ENCODE data around the gene CASKIN1. TPM values are rescaled to one million over a fixed set of nuclear protein-coding genes. Genes with fewer than 3 reads are reported as not detected.

The CASKIN1 gene
- total and polyA plus RNA-seq, 8 donors: 0.15 to 0.73 (median 0.37) TPM; not detected in 4

DNA sequence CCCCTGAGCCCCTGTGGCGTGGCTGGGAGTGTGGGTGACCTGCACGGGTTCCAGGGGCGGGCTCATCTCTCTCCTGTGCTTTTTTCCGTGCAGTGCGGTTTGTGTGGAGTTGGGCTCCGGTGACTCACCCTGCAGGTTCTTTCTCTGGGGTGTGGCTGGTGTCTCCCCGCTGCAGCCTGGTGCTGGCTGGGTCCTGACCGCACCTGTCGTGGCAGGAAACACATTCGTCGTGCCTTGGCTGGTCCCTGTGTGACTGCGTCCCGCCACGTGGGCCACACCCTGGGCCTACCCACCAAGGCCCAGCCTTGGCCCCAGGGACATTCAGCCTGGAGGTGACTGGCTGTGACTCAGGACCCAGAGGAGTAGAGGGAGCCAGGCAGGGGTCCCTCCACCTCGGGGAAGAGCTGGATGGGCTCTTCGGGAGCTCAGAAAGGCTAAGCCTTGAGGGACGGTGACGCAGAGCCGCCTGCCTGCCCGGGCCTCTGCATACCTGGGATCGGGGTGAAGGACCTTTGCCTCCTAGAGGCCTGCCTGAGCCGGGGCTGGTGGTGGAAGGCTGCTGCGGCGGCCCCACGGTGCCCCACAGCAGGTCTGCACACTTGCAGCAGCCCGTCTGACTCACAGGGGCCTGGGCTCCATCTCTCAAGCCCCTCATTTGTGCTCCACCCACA, 33.1 kb downstream of the CASKIN1 start:
- peaks cover 42 to 58% (median 57%) of the 10 kb centered on the region in 4 donors for H3K4me1 ChIP-seq
- H3K27me3 ChIP-seq: no peaks in the 10 kb centered on the region
- H3K9me3 ChIP-seq: no peaks in the 10 kb centered on the region
- H3K36me3 ChIP-seq: peaks cover 24 to 37% (median 31%) of the 10 kb centered on the region in 4 donors
- intact Hi-C loops (cut with DNase I; ENCODE audit: low total_unique reads): no loop called here
- H3K27ac ChIP-seq: peak overlapping the region; percentile 54 to 96 (median 77)
- no peak for TF ChIP-seq POLR2A (IDR thresholded peaks at IDR 0.05)
- peak in 2 of 3 donors; percentile 46 to 55 for TF ChIP-seq POLR2AphosphoS5 (IDR thresholded peaks at IDR 0.05)
- 41 to 78% (median 53%) methylated on average over 14 to 26 of the region's 26 CpGs for WGBS, 5 donors
- peak overlapping the region in 1 of 4 donors; percentile 13 for H3K4me3 ChIP-seq
- DNase-seq: peak; percentile 77 to 90

DNA sequence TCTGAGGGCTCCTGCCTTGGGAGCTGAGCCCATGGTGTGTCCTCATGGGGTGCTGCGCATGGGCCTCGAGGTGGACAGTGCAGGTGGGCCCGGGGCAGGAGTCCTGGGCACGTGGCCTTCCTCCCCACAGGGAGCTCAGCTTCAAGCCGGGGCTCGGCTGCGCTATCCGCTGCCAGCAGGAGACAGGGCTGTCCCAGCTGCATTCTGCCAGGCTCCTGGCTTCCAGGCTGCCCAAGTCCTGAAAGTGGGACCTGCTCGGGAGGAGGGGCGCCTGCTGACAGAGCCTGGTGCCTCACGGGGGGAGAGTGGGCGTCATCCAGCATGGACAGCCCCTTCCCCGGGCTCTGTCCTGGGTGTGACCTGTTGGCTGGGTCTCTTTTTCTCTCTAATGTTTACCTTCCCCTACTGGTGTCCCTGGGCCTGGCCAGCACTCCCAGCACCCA, 33.7 kb downstream of the CASKIN1 start:
- H3K27me3 ChIP-seq: no peaks in the 10 kb centered on the region
- H3K4me3 ChIP-seq: peak overlapping the region in 1 of 4 donors; percentile 13
- TF ChIP-seq POLR2AphosphoS5 (IDR thresholded peaks at IDR 0.05): no peak
- no peak for TF ChIP-seq POLR2A (IDR thresholded peaks at IDR 0.05)
- TF ChIP-seq EP300 (IDR thresholded peaks at IDR 0.05): no peak
- TF ChIP-seq, protein P1, sequence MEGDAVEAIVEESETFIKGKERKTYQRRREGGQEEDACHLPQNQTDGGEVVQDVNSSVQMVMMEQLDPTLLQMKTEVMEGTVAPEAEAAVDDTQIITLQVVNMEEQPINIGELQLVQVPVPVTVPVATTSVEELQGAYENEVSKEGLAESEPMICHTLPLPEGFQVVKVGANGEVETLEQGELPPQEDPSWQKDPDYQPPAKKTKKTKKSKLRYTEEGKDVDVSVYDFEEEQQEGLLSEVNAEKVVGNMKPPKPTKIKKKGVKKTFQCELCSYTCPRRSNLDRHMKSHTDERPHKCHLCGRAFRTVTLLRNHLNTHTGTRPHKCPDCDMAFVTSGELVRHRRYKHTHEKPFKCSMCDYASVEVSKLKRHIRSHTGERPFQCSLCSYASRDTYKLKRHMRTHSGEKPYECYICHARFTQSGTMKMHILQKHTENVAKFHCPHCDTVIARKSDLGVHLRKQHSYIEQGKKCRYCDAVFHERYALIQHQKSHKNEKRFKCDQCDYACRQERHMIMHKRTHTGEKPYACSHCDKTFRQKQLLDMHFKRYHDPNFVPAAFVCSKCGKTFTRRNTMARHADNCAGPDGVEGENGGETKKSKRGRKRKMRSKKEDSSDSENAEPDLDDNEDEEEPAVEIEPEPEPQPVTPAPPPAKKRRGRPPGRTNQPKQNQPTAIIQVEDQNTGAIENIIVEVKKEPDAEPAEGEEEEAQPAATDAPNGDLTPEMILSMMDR (IDR thresholded peaks at IDR 0.05): no peak
- WGBS, 5 donors: 53 to 79% (median 58%) methylated on average over 4 to 13 of the region's 13 CpGs
- peak in 1 of 2 donors; percentile 50 for DNase-seq
- H3K27ac ChIP-seq: peak overlapping the region; percentile 54 to 96 (median 77)
- peaks cover 19 to 30% (median 24%) of the 10 kb centered on the region in 4 donors for H3K36me3 ChIP-seq
- intact Hi-C loops (cut with DNase I; ENCODE audit: low total_unique reads): no loop called here
- H3K9me3 ChIP-seq: no peaks in the 10 kb centered on the region
- H3K4me1 ChIP-seq: peaks cover 48 to 65% (median 63%) of the 10 kb centered on the region in 4 donors

DNA sequence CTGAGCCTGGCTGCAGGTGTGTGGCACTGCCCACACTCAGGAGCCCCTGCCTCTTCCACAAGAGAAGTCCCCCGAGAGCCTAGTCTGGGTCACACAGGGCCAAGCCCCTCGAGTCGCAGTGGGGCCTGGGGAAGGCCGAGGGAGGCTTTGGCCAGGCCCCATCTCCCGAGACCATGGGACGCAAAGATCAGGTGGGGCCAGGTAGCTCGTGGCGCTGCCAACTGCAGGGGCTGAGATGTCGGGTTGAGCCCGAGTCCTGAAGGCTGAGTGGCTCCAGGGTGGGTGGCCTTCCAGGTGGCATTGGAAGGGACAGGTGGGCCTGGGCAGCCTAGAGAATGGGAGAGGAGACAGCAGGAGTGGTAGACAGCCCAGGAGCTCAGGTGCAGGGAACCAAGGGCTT, 34.5 kb downstream of the CASKIN1 start:
- no peak overlapping the region for H3K4me3 ChIP-seq
- intact Hi-C loops (cut with DNase I; ENCODE audit: low total_unique reads): no loop called here
- peaks cover 56 to 73% (median 71%) of the 10 kb centered on the region in 4 donors for H3K4me1 ChIP-seq
- WGBS, 5 donors: 84 to 95% (median 92%) methylated on average over 10 of the region's 10 CpGs; no CpG with 5 or more reads in 1 of the 5 donors
- H3K9me3 ChIP-seq: no peaks in the 10 kb centered on the region
- peaks cover 11 to 22% (median 16%) of the 10 kb centered on the region in 4 donors for H3K36me3 ChIP-seq
- no peaks in the 10 kb centered on the region for H3K27me3 ChIP-seq
- DNase-seq: no peak
- peak overlapping the region in 4 of 5 donors; percentile 88 to 97 (median 92) for H3K27ac ChIP-seq
- TF ChIP-seq POLR2A (IDR thresholded peaks at IDR 0.05): no peak
- TF ChIP-seq, protein P1 (IDR thresholded peaks at IDR 0.05): no peak
- TF ChIP-seq EP300 (IDR thresholded peaks at IDR 0.05): no peak
- no peak for TF ChIP-seq POLR2AphosphoS5 (IDR thresholded peaks at IDR 0.05)

DNA sequence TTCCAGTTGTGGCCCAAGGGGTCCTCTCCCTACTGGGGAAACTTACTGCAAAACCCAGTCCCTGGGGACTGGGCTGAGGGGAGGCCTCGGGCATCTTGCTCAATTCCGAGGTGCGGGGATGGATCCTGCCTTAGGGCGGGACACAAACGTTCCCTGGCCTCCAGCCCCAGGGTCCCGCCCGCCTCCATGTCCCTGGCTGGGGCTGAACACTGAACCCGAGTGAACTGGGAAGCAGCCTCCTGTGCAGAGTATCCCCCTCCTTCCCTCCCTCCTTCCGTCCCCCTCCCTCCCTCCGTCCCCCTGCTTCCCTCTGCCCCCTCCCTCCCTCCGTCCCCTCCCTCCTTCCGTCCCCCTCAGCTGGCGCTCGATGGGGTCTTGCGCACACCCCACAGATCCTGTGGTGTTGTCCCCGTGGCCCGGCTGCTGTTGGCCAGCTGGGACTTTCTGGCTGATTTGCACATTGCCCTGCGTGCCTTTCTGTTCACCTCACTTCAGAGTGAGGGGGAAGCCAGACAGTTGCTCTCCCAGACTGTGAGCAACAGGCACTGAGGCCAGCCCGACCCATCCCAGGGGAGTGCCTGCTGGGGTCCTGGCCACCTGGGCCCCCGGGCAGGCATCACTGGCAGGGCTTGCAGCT, 35.4 kb downstream of the CASKIN1 start:
- Histone ChIP-seq H3K27ac (peak overlapping the region; percentile 9 to 97 (median 89)), H3K4me3 (peak overlapping the region in 1 of 4 donors; percentile 33), H3K4me1 (peaks cover 63 to 82% (median 80%) of the 10 kb centered on the region in 4 donors), H3K36me3 (peaks cover 4 to 14% (median 8%) of the 10 kb centered on the region in 4 donors), H3K9me3 (no peaks in the 10 kb centered on the region), H3K27me3 (no peaks in the 10 kb centered on the region)
- WGBS, 5 donors: 57 to 74% (median 64%) methylated on average over 9 to 20 of the region's 20 CpGs
- peak; percentile 39 to 59 for DNase-seq
- intact Hi-C loops (cut with DNase I; ENCODE audit: low total_unique reads): no loop called here
- TF ChIP-seq POLR2A (IDR thresholded peaks at IDR 0.05) (no peak), EP300 (IDR thresholded peaks at IDR 0.05) (no peak), POLR2AphosphoS5 (IDR thresholded peaks at IDR 0.05) (no peak)
- TF ChIP-seq, protein P1 (IDR thresholded peaks at IDR 0.05): no peak

All from stomach (tissue), 9 donors.